Hematopoietic multipotent progenitor cell (in vitro differentiated cells): ENCODE results near the gene ACE2. TPM values are rescaled to one million over a fixed set of nuclear protein-coding genes. Genes with fewer than 3 reads are reported as not detected.

Experiments used
- DNase-seq, 3 donors: peaks; one replicate each; pipeline ENCODE4 v3.0.0-alpha.2; 2011 to 2015; ENCODE audit warnings: low read depth in 2 of 3, low spot score in 2 of 3
- total RNA-seq: library from RNA; depleted of rRNA; stranded (reverse); fragments of >200 nt; gene quantifications from one replicate; pipeline ENCODE4 v1.2.3, GENCODE V29; 2012

Gene ACE2
- total RNA-seq, 1 donor, result not detected

GRCh38 chrX:15579778-15580747 lies 20.7 kb downstream of the ACE2 start:
- DNase-seq, result no peak

GRCh38 chrX:15576019-15576418 lies 24.7 kb downstream of the ACE2 start:
- no peak for DNase-seq

DNA sequence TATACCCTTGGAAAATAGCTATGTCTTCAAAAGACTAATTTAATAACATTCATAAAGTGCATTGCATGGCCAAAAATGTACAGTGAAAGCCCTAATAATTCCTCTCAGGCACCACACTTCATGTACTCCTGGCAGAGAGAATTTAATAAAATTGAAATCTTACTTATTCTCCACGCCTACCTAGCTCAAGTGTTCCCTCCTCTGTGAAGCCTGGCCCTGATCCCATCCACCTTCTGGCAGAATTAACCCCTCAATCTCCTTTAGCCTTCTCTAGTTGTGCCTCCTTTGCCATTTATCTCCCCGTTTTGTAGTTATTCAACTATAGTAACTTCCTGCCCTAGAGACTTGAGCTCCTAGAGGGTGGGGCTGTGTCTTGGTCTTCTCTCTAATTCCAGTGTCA lies 26.7 kb downstream of the ACE2 start:
- no peak for DNase-seq

DNA sequence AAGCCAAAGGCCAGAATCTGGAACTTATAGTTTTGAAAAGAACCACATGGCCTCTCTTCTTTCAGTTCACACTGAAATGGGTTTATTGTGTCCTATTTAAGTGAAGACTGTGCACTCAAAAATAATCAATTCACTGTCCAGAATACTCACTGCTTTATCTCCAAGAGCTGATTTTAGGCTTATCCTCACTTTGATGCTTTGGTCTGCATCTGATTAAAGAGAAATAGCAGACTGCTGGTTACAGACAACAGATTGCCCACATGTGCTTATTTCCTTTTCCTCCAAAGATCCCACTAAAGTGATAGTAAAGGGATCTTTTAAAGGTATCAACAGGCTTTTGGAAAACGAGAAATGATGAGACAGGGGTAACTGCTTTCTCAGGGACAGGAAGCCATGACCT lies 30.6 kb downstream of the ACE2 start:
- no peak for DNase-seq

DNA sequence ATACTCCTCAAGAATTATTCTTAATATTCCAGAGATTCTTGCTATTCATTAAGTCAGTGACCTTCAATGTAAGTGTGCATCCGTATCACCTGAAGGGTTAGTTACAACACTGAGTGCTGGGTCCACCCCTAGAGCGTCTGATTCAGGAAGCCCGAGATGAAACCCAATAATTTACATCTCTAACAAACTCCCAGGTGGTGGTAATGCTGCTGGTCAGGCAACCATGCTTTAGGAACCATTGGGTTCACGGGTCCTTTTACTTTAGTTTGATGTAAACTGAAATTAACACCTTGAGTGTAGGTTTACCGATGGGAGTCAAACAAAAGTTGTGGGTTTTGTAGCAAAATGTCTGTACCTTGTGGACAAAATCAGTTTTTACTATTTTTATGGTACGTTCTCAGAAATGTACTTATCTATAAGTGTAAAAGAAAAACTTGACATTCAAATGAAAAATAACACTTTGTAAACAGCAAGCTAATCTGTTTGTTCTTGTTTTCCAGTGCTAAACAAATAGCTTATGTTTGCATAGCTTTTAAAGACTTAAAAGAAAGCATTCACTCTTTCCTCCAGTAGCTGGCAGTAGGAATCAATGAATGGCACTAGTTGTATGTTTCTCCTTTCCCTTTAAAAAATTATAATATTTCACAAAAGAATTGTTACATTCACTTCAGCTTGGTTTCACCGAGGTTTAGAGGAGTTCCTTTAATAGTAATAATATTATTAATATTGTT lies 32.7 kb downstream of the ACE2 start:
- peak in 1 of 3 donors; percentile 5 for DNase-seq

- DNase-seq, result no peak
These were observed 33.5 kb downstream of the ACE2 start for GRCh38 chrX:15567267-15567666.

GRCh38 chrX:15566244-15566643 lies 34.5 kb downstream of the ACE2 start:
- peak in 1 of 3 donors; percentile 12 for DNase-seq

- peak in 2 of 3 donors; percentile 43 to 55 for DNase-seq
These were observed 35.7 kb downstream of the ACE2 start for GRCh38 chrX:15564981-15565579.

- DNase-seq, result no peak
These were observed 37.7 kb downstream of the ACE2 start for GRCh38 chrX:15563056-15563455.

DNA sequence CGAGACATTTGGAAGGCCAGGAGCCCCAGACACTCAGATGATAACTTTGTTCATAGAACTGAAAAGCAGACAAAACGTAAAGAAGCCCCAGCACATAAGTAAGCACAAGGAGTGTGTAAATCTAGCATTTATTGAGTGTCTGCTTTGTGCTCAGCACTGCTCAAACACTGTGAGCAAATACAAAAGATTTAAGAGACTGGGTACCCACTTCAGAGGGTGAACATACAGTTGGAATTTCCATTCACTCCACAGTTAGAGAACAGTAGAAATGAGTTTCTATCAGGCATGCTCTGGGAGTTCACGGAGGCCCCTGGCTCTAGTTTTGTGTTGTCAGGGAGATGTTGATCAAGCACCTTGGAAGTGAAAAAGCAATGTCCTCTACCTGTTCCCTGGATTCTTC lies 39.8 kb downstream of the ACE2 start:
- no peak for DNase-seq

DNA sequence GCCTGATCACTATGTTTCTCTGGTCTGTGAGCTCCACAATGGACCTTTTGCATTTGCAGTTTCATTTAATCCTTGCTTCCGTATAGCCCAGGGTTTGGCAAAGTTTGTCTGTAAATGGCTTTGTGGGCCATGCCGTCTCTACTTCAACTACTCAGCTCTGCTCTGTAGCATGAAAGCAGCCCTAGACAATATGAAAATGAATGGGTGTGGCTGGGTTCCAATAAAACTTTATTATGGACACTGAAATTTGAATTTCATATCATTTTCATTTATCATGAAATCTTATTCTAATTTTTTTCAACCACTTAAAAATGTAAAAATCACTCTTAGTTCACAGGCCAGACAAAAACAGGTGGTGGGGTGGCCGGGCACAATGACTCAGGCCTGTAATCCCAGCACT lies 41.5 kb downstream of the ACE2 start:
- DNase-seq, result no peak

DNA sequence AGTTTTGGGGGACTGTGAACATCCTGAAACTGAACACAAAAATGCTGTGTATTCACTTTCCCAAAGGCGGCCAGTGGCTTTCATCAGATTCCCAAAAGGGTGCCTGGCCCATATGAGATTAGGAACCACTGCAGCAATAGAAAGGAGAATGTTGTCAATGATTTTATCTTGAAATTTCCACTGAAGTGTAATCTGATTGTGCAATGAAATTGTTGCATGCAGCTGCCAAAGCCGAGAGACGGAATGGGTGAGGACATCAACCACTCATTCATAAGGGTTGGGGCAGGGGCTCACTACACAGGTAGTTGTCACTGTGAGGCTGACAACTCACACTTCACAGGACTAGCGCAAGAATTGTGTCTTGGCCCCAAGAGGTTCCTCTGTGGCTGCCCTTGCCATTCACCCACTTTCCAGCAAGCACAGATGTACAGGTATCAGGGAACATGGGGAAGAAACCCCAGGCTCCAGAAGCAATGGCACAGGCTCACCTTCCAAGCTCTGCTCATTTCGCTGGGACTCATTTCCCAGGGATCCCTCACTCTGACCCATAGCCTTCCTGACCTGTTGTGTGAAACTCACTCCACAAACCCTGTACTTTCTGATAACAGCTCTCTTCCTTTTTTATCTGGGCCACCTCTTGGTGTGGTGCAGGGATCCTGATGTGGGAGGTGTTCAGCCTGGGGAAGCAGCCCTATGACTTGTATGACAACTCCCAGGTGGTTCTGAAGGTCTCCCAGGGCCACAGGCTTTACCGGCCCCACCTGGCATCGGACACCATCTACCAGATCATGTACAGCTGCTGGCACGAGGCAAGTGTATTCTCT lies 51.4 kb downstream of the ACE2 start:
- DNase-seq, result no peak

- no peak for DNase-seq
These were observed 53.4 kb downstream of the ACE2 start for GRCh38 chrX:15547356-15547755.

DNA sequence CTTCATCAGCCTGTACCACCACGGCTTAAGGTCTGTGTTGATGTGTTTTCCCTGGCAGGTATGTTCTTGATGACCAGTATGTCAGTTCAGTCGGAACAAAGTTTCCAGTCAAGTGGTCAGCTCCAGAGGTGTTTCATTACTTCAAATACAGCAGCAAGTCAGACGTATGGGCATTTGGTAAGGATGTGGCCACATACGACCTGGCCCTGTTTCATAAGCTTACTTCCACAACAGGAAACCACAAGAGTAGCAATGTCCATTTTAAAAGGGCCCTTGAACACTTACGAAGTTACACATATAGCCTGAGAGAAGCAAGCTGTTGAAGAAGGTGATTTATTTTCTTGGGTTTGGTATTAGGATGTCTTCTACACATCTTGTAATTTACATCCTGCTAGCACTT lies 54.0 kb downstream of the ACE2 start:
- DNase-seq, result no peak

DNA sequence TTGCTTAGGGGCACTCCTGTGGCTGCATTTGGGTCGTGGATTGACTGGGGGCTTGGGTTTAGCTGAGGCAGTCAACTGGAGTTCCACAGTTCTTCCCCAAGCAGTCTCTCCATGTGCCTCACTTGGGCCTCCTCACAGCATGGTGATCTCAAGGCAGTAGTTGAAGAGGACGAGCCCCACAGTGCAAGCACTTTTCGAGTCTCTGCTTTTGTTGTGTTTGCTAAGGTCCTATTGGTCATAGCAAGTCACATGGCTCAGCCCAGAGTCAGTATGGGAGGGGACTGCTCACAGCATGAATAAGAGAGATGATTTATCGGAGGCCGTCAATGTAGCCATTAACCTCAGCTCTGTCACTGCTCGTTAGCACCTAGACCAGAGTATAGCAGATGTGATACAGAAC lies 70.4 kb downstream of the ACE2 start:
- no peak for DNase-seq

DNA sequence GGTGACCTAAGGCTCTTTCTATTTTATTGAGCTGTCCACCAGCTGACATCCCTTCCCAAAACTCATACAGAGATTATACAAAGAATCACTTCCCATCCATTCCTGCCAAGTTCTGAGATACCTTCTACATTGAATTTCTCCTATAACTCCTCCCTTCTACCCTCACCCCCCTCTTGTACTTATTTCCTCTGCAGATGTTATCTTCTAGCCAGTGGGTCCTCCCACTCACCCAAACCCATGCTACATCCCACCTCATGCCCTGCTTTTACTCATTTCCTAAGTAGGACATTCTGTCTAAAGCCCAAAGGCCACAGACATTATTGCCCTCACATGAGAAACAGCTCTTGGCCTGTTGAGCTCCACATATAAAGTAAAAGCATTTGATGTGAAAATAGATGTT lies 71.6 kb downstream of the ACE2 start:
- DNase-seq, result no peak

GRCh38 chrX:15525664-15526416 lies 74.9 kb downstream of the ACE2 start:
- DNase-seq, result no peak

- DNase-seq, result no peak
These were observed 76.3 kb downstream of the ACE2 start for GRCh38 chrX:15524417-15524816.

DNA sequence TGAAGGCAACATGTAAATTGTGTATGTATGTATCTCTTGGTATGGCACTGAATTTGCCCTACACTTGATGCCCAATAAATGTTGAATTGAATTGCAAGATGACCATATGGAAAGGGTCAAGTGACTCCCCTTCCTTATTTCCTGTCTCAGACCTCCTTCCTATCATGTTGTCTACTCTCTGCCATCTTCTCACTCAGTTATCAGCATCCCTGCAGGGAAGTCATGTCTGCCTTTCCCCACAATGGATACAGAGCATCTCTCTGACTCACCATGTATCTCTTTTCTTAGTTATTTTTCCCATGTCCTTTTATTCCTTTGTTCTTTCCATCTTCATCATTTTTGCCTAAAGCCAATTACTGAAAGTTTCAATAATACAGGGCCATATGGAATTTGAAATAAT lies 77.7 kb downstream of the ACE2 start:
- no peak for DNase-seq

DNA sequence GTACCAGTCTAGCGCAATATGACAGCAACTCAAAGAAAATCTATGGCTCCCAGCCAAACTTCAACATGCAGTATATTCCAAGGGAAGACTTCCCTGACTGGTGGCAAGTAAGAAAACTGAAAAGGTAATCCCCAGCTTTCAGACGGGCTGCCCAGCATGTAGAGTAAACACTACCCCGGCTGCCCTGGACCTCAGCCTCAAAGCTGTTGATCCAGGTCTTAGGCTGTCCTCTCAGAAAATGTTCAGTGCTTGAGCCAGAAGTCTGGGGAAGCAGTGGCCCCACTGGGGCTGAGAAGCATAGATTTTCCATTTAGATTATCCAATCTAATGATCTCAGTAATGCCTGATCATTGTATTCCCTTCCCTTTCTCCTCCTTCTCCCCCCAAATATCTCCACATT lies 78.3 kb downstream of the ACE2 start:
- DNase-seq, result no peak
